Small intestine (tissue), 4 donors: Measurements from ENCODE around the gene ORM2. TPM values are rescaled to one million over a fixed set of nuclear protein-coding genes. Genes with fewer than 3 reads are reported as not detected.

Experiments
- polyA plus RNA-seq, 4 donors: library from polyadenylated mRNA; stranded (reverse) in 3 of 4; unstranded in 1 of 4; fragments of 200-250 nt in 3 of 4; fragments of 120-200 nt in 1 of 4; gene quantifications; one replicate each; pipeline versions ENCODE4 v1.2.1 to v1.2.3, GENCODE V29; 2013
- donor health status: healthy with polysubstance abuse.
- donor health status: Bipolar disorder and iron deficiency.
- donor health status: healthy.

The ORM2 gene
- polyA plus RNA-seq, 4 donors, result 0.28 TPM; not detected in 3

Other genes with a start within 250 kb of the ORM2 start
- 100 to 1,000 TPM in 2 of 4 donors, 10 to 100 TPM in 2; 14.3 to 151 (median 105) TPM for gene KIF12, start 230.6 kb upstream of the ORM2 start, polyA plus RNA-seq
- 100 to 1,000 TPM in 1 of 4 donors, 1 to 10 TPM in 2, under 1 TPM in 1; 0.45 to 123 (median 1.8) TPM for gene COL27A1, start 174.3 kb upstream of the ORM2 start, polyA plus RNA-seq
- 1 to 10 TPM in 2 of 4 donors, under 1 TPM in 1, not detected in 1; 0.15 to 6.9 (median 1.3) TPM for gene ORM1, start 6.8 kb upstream of the ORM2 start, polyA plus RNA-seq
- 10 to 100 TPM in 2 of 4 donors, 1 to 10 TPM in 2; 3.4 to 22.0 (median 12.8) TPM for gene AKNA, start 58.1 kb downstream of the ORM2 start, polyA plus RNA-seq
- 10 to 100 TPM in 1 of 4 donors, 1 to 10 TPM in 3; 2.7 to 12.9 (median 7.9) TPM for gene WHRN, start 175.6 kb downstream of the ORM2 start, polyA plus RNA-seq